HG03575 (cell line): ENCODE data around the gene CRADD.
"Not testable (repeated sequence)": the region's sequence is repeated elsewhere in the genome, so short reads cannot be mapped to it uniquely, and the experiment has no call there.

ENCODE experiments used
- ATAC-seq: cut with Tn5 transposase; IDR thresholded peaks from one replicate; pipeline ENCODE4 v1.9.1; 2021; ENCODE audit not compliant: unreplicated experiment, insufficient number of reproducible peaks, low FRiP score; ENCODE audit errors: extremely low read depth

CRADD gene

GRCh38 chr12:93847517-93848474, 170.6 kb downstream of the CRADD start:
- peak; percentile 81 for ATAC-seq

- no peak for ATAC-seq
Measured at GRCh38 chr12:93848523-93849101, 171.4 kb downstream of the CRADD start.

GRCh38 chr12:93849946-93850345, 172.8 kb downstream of the CRADD start:
- ATAC-seq: no peak

DNA sequence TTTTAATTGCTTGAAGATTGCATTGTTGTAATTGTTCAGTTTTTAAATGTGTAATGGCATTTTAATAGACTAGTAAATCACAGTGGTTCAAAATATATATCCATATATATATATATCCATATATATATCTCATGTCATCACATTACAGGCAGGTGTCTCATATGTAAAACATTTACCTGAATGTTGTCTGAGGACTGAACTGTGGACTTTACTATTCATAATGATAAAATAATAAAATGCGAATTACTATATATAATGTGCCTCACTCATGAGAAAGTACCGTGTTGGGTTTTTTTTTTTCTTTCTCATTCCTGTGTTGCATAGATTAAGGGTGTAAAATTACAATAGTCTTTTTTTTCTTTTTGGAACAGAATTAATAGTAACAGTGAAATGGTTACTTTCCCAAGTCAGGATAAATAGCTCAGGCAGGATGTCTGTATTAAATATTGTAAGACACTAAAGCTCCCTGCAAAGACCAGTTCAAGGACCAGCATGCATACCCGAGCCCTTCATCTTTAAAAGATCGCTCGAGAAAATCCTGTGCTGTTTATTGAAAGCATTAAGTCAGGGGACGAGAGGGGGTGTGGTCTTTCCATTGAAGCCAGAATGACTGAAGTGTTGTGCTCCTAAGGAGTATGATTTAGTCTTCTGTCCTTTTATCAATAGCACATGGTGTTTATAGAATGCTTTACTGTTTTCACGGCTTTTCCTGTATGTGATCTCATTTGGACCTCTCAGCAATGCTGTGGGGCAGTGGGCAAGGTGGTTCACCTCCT, 173.5 kb downstream of the CRADD start:
- no peak for ATAC-seq

GRCh38 chr12:93851257-93851671, 174.1 kb downstream of the CRADD start:
- ATAC-seq: no peak

DNA sequence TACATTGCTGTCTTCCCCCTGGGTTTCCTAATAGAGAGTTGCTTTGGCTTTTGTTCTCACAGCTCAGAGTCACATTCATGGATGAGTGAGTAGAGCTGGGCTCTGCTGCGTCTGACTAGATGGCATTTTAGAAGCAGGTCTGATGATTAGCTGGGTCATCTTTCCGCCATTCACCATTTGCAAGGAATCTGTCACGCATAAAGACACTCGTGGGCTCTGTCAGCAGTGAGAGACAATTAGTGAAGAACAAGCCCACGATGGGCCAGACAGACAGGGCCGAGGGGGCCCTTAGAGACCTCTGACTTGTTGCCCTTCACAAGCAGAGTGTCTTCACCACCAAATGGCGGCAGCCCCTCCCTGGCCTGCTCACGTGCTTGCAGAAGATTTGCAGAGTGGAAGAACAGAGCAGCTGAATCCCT, 175.0 kb downstream of the CRADD start:
- no peak for ATAC-seq

DNA sequence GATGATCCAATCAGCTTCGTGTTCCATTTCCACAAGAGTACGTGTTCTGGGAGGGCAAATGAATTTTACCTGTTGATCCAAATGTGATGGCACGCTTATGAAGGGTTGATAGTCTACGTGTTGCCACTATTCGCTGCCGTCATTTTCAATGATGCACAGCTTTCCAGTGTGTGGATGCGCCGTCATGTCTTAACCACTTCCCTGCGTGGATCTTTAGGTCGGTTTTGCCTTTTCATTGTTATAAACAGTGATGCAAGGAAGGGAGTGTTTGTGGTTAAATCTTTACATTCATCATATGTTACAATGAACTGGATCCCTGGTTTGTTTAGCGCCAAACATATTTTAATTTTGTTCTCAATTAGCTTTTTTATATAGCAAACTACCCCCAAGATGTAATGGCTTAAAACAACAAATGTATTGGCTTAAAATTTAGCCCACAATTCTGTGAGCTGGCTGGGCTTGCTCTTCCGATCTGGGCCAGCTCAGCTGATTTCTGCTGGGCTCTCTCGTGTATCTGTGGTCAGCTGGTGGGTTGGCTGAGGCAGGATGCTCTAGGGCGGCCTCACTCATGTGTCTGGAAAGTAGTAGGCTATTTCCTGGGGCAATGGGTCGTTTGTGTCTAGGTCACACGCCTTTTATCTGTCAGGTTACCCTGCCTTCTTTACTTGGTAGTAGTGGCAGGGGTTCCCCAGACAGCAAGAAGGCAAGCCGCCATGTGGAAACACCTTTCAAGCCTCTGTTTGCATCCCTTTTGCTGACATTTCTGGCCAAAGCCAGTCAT, 176.7 kb downstream of the CRADD start:
- no peak for ATAC-seq

- ATAC-seq: no peak
Measured at GRCh38 chr12:93855261-93855660, 178.1 kb downstream of the CRADD start.

DNA sequence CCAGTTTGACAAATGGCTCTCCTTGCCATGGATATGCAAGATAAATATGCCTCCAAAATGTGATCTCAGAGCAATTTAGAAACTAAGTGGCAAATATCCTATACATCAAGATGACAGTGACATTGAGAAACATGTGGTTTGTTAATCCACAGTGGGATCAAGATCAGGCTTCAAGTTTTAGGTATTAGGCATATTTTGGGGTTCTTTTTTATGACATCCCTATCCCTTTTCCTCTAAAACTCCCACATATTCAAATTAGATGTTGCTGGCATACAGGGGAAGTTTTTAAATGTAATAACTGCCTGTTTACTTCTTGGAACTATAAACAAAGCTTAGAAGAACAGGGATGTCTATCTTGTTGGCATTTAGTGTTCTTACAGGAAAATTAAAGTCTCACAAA, 179.4 kb downstream of the CRADD start:
- ATAC-seq: no peak

- no peak for ATAC-seq
Measured at GRCh38 chr12:93857279-93857938, 180.2 kb downstream of the CRADD start.

DNA sequence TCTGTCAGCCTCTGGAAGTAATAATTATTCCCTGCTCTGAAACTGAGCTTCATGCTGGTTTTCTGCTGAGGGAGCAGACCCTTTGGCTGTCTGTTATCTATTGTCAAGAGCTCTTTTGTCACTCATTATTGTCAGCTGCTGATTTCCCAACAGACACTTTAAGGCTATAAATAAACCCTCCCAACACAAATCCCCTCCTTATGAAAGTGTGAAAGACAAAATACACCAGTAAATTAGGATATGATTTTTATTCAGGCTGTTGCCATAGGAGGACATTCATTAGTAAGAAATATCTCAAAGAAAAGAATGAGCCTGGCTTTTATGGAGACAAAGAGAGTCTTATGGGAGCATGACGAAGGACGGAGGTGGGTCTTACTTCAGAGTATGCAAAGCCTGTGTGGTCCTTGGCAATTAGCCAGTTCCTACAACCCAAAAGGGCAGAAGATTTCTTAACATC, 180.8 kb downstream of the CRADD start:
- no peak for ATAC-seq

DNA sequence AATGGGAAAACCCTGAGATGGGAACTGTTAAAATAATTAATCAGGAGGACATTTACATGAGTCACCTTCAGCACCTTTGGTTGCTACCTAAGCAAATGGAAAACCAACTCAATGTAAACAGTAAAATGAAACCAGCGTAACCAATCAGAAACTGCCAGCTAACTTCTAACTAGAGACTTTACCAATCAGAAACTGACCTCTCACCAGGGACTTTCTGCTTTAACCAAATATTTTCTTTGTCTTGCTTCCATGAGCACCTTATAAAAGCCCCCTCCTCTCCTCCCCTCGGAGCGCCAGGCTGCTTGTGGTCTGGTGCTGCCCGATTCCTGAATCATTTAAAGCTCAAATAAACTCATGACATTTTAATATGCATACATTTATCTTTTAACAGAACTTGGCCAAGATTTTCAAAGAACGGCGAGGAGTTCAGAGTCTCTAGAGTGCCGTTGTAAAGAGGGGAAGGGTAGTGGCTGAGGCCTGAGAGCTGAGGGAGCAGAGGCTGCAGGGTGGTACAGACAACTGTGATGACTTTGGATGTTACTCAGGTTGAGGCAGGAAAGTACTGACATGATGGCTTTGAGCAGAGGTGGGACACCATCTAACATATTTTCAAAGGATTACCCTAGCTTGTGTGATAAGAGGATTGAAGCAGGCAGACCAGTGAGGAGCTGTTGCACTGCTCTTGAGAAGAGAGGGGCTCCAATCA, 183.6 kb downstream of the CRADD start:
- ATAC-seq: no peak

DNA sequence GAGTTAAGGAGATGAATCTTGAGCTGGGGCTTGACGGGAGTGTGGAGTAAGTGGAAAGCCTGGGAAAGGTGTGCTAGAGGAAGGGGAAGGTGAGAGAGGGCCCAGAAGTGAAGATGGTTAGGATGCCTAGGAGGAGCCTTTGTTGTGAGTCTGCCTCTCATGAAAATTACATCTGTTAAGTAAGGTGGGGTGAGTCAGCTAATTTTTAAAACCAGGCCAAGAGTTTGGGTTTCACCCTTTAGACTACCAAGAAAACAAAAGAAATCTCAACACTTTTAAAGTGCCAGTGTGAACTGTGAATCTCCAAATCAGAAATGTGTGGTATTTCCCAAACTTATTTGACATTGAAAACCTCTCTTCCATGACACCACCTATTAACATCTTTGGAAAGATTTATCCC, 185.2 kb downstream of the CRADD start:
- ATAC-seq: no peak

GRCh38 chr12:93865751-93866150, 188.6 kb downstream of the CRADD start:
- no peak for ATAC-seq

GRCh38 chr12:93868771-93869170, 191.6 kb downstream of the CRADD start:
- no peak for ATAC-seq

DNA sequence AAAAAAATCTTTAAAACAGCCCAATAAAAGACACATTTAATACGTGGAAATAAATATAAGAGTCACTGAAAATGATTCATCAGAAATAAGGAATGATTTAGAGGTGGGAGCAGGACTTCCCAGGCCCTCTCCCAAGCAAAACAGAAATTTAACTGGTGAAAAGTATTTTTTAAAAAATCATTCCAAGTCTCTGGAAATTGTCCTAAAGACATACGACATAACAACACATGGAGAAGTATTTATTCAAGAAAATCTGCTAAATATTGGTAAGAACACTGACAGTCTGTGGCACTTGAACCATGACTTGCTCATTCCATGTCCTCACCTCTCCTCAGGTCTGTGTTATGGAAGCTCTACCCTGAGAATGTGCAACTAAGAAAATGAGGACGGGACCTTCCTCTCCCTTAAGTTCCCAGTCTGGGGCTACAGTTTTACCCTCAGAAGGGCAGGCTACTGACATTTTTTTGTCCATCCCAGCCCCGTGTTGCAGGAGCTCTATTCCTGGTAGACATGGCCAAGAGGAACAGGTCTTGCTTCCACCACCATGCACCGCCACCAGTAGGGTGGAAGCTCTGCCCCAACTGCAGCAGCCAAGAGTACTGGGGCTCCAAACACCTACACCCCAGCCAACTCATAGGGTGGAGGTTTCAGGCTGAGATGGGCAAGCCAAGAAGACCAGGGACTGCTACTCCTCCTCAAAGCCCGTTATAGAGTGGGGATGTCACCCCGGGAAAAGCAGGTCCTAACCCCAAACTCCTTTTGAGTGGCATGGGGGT, 193.0 kb downstream of the CRADD start:
- no peak for ATAC-seq

GRCh38 chr12:93871566-93871965, 194.4 kb downstream of the CRADD start:
- ATAC-seq: not testable (repeated sequence)
